ENCODE measurements around the gene RIMKLB.
A peak's percentile ranks its signal among the peaks of the same experiment; 100 is the strongest.
"Not testable (repeated sequence)": the region's sequence is repeated elsewhere in the genome, so short reads cannot be mapped to it uniquely, and the experiment has no call there.

Gene RIMKLB

DNA sequence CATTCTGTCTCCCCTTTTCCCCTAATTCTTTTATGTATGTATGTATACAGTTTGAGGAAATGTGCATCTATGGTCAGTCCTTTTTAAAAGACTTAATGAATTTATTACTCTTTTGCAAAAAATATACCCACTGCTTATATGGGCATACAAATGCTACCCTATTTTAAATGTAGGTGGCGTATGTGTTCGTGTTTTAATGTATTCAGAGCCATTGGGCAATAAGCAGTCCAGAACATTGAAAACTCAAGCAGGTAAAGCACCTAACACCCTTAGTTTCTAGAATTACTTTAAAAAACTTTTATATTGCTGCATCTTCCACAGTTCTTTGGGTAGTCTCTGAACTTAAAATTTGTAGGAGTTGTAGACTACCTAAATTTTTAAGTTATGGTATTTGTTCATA is 82.1 kb downstream of the RIMKLB start:
- no peak for DNase-seq

DNA sequence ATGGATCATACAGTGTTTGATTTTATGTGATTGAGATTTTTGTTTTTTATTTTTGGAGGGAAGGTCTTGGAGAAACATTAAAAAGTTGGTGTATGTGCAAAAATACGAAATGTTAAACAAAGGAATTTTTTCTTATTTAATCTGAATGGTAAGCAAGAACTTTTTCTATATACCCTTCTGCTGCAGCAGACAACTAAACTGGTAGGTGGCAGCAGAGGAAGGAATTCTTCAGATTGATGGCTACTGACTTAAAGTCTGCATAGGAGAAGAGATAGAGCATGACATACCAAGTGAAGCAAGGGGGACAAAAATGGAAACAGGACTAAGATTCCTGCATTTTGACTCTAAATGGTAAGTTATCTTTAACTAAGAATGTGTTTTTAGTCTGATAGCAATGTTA is 82.6 kb downstream of the RIMKLB start:
- peak; percentile 6 for DNase-seq

DNA sequence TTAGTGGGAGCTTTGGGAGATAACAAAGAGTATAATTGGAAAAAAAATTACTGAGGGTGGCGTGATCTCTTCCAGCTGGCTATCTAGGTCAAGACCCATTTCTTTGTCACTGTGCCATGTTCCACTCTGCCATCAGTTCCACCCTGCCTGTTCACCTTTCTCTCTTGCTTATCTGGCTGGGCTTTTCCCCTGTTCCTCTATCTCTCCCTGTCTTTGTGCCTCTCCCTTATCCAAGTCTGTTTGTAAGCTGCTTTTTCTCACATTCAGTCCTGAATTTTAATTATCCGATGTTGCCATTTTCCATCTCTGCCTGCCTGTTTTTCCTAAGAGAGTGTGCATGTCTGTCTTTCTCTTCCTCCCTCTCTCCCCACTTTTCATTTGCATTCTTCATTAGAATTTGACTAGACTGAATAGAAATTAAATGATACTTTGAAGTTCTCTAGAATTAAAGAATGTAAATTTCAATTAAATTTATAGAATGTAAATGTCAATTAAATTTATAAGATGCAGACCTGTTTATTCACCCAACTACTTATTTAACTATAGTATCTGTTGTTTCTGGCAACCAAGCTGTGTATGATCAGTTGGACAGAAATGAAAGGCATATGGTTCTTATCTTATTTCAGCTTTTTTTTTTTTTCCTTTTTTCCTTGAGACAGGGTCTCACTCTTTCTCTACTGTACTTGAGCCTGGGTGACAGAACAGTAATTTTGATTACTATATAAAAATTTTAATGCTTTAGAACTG is 83.8 kb downstream of the RIMKLB start:
- DNase-seq = no peak

DNA sequence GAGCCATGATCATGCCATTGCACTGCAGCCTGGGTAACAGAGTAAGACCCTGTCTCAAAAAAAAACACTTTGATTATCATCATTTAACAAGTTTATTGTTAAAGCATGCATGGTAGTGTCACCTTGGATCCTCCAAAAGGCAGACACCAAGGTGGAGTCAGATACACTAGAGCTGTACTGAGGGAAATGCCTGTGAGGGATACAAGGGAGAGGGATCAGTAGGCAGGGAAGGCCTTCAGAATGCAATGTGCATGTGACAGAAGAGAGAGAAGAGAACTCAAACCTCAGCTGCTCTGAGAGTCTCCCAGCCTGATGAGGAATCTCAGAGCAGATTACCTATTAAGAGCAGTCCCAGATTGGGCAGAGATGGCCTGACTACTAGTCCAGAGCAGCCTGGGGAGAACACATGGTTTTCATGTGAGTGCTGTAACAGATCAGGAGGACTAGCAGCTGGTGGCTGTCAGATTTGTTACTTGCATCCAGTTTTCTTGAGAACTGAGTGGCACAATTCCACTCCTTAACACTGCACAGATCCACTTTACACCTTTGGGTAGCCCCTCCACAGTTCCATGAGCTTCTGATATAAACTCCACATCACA is 86.6 kb downstream of the RIMKLB start:
- DNase-seq = no peak

DNA sequence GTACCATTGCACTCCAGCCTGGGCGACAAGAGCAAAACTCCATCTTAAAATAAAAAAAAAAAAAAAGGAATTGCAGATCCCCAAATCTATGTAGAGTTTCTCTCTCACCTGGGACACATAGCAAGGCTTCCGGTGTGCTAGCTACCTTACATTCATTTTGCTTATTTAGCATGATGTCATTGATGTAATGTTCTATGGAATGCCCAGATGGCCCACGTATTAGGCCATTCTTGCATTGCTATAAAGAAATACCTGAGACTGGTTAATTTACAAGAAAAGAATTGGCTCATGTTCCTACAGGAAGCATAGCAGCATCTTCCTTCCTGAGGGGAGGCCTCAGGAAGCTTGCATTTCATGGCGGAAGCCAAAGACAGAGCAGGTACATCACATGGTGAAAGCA is 87.7 kb downstream of the RIMKLB start:
- DNase-seq = no peak

DNA sequence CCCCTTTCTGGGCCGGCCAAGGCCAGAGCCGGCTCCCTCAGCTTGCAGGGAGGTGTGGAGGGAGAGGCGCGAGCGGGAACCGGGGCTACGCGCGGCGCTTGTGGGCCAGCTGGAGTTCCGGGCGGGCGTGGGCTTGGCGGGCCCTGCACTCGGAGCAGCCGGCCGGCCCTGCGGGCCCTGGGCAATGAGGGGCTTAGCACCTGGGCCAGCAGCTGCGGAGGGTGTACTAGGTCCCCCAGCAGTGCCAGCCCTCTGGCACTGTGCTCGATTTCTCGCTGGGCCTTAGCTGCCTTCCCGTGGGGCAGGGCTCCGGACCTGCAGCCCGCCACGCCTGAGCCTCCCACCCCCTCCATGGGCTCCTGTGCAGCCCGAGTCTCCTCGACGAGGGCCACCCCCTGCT is 89.4 kb downstream of the RIMKLB start:
- not testable (repeated sequence) for DNase-seq

DNA sequence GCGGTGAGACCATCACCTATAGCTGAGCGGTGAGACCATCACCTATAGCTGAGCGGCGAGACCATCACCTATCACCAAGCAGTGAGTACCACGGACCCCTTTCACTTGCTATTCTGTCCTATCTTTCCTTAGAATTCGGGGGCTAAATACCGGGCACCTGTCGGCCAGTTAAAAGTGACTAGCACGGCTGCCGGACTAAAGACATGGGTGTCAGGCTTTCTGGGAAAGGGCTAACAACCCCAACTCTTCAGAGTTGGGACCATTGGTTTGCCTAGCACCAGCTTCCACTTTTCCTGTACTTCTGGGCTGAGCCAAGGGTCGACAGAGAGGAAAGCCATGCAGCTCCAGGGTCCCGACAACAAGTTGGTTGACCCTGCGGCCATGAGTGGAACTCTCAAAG is 90.9 kb downstream of the RIMKLB start:
- not testable (repeated sequence) for DNase-seq

DNA sequence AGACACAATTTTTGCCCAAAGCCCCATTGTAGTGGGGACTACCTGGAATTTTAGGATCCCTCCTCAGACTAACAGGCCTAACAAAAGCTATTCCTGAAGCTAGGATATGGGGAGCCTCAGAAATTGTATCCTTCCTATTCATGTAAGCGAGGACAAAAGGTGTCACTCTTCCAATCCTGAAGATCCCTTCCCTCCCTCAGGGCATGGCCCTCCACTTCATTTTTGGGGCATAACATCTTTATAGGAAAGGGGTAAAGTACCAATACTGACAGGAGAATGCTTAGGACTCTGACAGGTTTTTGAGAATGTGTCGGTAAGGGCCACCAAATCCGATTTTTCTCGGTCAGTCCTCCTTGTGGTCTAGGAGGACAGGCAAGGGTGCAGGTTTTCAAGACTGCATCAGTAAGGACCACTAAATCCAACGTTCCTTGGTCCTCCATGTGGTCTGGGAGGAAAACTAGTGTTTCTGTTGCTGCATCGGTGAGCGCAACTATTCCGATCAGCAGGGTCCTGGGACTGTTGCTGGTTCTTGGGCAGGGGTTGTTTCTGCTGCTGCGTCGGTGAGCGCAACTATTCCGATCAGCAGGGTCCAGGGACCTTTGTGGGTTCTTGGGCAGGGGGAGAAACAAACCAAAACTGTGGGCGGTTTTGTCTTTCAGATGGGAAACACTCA is 91.7 kb downstream of the RIMKLB start:
- DNase-seq = not testable (repeated sequence)

DNA sequence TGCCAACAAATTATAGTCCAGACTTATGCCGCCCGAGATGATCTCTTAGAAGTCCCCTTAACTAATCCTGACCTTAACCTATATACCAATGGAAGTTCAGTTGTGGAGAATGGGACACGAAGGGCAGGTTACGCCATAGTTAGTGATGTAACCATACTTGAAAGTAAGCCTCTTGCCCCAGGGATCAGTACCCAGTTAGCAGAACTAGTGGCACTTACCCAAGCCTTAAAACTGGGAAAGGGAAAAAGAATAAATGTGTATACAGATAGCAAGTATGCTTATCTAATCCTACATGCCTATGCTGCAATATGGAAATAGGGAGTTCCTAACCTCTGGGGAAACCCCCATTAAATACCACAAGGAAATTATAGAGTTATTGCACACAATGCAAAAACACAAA is 95.4 kb downstream of the RIMKLB start:
- DNase-seq = not testable (repeated sequence)

DNA sequence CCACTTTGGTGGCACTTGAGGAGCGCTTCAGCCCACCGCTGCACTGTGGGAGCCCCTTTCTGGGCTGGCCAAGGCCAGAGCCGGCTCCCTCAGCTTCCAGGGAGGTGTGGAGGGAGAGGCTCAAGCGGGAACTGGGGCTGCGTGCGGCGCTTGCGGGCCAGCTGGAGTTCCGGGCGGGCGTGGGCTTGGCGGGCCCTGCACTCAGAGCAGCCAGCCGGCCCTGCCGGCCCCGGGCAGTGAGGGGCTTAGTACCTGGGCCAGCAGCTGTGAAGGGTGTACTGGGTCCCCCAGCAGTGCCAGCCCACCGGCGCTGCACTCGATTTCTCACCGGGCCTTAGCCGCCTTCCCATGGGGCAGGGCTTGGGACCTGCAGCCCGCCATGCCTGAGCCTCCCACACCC is 96.8 kb downstream of the RIMKLB start:
- DNase-seq = not testable (repeated sequence)

DNA sequence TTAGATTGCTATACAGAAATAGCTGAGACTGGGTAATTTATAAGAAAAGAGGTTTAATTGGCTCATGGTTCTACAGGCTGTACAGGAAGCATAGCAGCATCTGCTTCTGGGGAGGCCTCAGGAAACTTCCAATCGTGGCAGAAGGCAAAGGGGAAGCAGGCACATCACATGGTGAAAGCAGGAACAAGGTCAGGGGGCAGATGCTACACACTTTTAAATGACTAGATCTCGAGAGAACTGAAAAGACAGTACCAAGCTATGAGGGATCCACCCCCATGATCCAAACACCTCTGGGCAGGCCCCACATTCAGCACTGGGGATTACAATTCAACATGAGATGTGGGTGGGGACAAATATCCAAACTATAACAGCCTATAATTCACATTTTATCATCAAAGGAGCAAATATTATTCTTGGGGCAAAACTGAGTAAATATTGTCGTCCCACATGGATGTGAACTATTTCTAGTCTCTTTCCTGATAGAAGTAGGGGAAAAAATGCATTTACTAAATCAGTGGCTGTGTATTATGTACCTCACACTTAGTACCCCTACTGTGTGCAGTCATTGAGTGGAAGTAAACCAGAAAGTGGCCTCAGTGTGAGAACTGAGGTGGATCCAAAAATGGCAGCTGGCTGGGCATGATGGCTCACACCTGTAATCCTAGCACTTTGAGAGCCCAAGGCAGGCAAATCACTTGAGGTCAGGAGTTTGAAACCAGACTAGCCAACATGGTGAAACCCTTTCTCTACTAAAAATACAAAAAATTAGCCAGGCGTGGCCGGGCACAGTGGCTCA is 99.2 kb downstream of the RIMKLB start:
- no peak for DNase-seq

DNA sequence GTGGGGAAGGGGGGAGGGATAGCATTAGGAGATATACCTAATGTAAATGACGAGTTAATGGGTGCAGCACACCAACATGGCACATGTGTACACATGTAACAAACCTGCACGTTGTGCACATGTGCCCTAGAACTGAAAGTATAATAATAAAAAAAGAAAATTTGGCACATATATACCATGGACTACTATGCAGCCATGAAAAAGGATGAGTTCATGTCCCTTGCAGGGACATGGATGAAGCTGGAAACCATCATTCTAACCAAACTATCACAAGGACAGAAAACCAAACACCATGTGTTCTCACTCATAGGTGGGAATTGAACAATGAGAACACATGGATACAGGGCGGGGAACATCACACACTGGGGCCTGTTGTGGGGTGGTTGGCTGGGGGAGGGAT is 103.4 kb downstream of the RIMKLB start:
- DNase-seq = not testable (repeated sequence)

DNA sequence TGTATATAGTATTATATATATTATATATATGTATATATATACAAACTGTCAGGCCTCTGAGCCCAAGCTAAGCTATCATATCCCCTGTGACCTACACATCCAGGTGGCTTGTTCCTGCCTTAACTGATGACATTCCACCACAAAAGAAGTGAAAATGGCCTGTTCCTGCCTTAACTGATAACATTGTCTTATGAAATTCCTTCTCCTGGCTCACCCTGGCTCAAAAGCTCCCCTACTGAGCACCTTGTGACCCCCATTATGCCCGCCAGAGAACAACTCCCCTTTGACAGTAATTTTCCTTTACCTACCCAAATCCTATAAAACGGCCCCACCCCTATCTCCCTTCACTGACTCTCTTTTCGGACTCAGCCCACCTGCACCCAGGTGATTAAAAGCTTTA is 107.0 kb downstream of the RIMKLB start:
- DNase-seq = not testable (repeated sequence)

DNA sequence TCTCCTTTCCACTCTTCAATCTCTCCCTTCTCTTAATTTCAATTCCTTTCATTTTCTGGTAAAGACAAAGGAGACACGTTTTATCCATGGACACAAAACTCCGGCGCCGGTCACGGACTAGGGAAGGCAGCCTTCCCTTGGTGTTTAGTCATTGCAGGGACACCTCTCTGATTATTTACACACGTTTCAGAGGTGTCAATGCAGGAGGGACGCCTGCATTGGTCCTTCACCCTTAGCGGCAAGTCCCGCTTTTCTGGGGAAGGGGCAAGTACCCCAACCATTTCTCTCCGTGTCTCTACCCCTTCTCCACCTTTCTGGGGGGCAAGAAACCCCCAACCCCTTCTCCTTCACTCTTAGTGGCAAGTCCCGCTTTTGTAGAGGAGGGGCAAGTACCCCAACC is 107.7 kb downstream of the RIMKLB start:
- DNase-seq = not testable (repeated sequence)

DNA sequence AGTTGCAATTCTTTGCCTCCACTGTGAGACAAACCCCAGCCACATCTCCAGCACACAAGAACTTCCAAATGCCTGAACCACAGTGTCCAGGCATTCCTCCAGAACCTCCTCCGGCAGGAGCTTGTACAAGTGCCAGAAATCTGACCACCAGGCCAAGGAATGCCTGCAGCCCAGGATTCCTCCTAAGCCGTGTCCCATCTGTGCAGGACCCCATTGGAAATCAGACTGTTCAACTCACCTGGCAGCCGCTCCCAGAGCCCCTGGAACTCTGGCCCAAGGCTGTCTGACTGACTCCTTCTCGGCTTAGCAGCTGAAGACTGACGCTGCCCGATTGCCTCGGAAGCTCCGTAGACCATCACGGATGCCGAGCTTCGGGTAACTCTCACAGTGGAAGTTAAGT is 109.3 kb downstream of the RIMKLB start:
- not testable (repeated sequence) for DNase-seq

DNA sequence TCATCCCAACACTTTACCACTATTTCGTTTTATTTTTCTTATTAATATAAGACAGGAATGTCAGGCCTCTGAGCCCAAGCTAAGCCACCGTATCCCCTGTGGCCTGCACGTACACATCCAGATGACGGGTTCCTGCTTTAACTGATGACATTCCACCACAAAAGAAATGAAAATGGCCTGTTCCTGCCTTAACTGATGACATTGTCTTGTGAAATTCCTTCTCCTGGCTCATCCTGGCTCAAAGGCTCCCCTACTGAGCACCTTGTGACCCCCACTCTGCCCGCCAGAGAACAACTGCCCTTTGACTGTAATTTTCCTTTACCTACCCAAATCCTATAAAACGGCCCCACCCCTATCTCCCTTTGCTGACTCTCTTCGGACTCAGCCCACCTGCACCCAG is 112.3 kb downstream of the RIMKLB start:
- not testable (repeated sequence) for DNase-seq

DNA sequence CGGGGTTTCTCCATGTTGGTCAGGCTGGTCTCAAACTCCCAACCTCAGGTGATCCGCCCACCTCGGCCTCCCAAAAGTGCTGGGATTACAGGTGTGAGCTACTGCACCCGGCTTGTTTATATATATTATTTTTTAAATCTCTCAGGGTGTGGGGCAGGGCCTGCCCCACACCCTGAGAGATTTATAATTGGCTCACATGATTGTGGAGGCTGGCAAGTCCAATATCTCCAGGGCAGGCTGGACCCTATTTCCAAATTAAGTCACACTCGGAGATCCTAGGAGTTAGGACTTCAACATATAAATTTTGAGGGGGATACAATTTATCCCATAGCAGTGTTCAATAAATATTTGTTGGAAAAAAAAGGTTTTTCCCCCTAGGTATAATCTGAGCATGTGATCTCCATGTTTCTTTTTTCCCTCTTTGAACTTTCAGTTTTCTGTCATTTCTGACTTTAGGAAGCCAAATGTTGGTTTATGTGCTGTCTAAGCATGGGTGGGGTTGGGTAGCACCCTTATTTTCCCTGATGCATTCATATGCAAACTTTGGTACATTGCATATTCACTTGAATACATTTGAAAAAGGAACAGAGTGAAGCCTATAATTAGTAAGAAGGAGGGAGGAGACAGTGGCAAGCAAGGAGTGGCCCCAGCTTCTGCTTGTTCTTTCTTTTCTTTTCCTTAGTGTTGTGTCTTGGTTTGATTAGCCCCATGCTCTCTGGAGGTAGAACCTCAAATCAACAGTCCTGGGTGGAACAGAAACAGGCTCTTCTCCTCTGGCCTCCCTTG is 116.0 kb downstream of the RIMKLB start:
- DNase-seq = no peak

DNA sequence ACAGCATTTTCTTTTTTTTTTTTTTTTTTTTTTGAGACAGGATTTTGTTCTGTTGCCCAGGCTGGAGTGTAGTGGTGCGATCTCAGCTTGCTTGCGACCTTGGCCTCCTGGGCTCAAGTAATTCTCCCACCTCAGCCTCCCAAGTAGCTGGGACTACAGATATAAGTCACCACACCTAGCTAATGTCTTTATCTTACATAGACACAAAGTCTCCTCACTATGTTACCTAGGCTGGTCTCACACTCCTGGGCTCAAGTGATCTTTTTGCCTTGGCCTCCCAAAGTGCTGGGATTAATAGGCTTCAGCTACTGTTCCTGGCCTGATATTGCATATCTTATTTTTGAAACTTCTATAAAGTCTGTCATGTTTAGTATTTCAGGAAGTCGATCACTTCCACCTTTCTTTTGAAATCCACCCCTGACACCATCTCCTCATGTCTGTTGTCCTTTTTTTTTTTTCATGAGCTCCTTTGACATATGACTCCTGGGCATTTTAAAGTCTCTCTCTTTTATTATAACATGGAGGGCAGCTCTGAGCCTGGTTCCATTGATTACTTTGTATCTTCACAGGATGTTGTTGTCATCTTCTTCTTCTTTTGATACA is 118.8 kb downstream of the RIMKLB start:
- DNase-seq = no peak

DNA sequence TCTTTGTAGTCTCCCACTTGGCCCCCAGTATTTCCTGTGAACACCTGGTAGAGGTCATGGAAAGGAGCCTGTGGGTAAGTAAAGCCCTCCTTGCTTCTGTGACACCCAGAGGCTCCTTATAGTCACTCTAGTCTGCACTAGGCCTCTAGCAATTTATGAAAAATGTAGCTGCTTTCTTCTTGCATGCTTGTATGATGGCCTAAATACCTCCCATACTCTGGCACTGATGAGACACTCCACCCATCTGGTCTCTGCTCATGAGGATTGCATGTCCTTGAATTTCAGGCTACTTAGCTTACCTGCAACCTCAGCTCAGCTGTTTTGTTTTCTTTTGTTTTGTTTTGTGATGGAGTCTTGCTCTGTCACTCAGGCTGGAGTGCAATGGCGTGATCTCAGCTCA is 120.1 kb downstream of the RIMKLB start:
- DNase-seq = no peak

DNA sequence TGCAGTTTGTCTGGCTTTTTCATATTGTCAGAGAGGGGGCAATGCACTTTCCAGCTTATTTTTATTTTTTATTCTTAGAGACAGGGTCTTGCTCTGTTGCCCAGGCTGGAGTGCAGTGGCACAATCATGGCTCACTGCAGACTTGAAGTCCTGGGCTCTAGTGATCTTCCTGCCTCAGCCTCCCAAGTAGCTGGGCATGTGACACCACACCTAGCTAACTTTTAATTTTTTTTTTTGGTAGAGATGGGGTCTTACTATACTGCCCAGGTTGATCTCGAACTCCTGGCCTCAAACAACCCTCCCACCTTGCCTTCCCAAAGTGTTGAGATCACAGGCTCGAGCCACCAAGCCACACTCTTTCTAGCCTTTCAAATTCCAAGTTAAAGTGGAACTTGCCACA is 120.7 kb downstream of the RIMKLB start:
- DNase-seq = no peak

DNA sequence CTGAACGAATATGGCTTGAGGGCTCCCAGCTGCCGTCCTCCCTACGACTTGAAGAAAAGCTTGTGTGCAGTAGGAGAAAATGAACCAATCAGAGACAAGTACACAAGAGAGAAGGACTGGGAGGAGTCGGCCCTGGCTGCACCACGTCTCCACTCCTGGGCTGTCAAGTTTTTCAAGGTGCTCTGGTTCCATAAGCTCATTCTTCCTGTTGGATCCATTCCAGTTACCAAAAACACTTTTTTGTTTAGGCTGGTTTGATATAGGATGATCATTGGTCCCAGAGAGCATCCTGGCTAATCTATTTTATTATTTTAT is 121.8 kb downstream of the RIMKLB start:
- no peak for DNase-seq

DNA sequence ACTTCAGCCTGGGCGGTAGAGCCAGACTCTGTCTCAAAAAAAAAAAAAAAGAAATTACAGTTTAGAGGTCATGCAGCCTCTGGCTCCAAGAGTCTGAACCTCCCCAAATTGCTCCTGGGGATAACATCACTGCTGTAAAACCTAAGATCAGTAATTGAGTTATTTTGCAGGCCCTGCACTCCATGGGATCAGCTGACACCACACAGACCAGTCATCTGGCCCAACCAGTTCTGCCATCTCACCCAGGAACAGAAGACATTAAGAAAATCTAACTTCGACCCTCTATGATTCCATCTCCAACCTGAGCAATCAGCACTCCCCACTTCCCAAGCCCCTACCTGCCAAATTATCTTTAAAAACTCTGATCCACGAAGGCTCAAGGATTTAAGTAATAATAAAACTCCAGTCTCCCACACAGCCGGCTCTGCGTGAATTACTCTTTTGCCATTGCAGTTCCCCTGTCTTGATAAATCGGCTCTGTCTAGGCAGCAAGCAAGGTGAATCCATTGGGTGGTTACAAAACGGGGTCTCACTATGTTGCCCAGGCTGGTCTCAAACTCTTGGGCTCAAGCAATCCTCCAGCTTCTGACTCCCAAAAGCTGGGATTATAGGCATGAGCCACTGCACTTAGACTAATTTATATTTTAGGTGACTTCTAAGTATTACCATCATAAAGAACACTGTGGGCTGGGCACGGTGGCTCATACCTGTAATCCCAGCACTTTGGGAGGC is 123.1 kb downstream of the RIMKLB start:
- not testable (repeated sequence) for DNase-seq

Data from CD4-positive, alpha-beta T cell treated with Interleukin-12 subunit alpha and Interleukin-12 subunit beta, for 1 hour (primary cell).